Measurements from ENCODE around the gene GALP.
"Not testable (repeated sequence)": the region's sequence is repeated elsewhere in the genome, so short reads cannot be mapped to it uniquely, and the experiment has no call there.

GALP gene

DNA sequence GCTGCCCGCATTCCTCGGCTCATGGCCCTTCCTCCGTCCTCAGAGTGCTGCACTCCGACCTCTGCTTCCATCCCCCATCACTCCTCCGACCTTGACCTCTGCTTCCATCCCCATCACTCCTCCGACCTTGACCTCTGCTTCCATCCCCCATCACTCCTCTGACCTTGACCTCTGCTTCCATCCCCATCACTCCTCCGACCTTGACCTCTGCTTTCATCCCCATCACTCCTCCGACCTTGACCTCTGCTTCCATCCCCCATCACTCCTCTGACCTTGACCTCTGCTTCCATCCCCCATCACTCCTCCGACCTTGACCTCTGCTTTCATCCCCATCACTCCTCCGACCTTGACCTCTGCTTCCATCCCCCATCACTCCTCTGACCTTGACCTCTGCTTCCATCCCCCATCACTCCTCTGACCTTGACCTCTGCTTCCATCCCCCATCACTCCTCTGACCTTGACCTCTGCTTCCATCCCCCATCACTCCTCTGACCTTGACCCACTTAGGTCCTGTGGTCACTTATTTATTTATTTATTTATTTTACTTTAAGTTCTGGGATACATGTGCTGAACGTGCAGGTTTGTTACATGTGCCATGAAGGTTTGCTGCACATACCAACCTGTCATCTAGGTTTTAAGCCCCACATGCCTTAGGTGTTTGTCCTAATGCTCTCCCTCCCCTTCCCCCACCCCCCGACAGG is 26.7 kb upstream of the GALP start:
- not testable (repeated sequence) for DNase-seq

DNA sequence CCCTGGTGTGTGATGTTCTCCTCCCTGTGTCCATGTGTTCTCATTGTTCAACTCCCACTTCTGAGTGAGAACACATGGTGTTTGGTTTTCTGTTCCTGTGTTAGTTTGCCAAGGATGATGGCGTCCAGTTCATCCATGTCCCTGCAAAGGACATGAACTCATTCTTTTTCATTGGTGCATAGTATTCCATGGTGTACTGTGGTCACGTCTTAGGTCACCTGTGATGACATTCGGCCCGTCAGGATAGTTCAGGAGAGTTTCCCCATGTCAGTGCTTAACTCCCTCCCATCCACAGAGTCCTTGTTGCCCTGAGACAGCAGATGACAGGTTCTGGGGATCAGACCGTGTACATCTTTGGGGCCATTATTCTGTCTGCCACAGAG is 26.2 kb upstream of the GALP start:
- DNase-seq = no peak

DNA sequence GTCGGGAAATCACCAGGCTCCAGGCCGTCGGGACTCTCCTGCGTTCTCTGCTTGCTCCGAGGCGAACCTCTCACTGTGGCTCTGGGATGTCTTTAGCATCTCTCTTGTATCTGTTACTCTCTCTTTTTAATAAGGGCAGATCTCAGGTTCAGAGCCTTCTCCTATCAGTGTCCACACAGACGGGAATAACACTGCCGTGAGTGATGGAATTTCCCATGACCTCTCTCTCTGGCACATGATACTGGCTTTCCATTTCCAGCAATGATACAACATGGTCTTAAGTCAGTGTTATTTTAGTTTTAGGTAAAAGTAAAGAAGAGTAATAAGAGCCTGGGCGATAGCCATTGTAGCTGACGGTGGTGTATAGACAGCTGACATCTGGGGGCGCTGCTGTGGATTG is 25.4 kb upstream of the GALP start:
- no peak for DNase-seq

DNA sequence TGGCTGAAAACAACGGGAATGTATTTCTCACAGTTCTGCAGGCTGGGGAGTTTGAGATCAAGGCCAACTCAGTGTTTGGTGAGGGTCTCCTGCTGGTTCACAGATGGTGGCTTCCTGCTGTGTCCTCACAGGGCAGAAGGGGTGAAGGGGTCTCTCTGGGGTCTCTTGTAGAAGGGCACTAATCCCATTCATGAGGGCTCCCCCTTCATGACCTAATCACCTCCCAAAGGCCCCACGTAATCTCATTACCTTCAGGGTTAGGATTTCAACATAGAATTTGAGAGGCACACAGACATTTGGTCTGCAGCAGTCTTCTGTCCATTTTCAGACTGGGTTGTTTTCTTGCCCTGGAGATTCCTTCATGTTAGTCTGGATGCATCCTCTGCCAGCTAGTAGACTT is 23.2 kb upstream of the GALP start:
- DNase-seq = no peak

DNA sequence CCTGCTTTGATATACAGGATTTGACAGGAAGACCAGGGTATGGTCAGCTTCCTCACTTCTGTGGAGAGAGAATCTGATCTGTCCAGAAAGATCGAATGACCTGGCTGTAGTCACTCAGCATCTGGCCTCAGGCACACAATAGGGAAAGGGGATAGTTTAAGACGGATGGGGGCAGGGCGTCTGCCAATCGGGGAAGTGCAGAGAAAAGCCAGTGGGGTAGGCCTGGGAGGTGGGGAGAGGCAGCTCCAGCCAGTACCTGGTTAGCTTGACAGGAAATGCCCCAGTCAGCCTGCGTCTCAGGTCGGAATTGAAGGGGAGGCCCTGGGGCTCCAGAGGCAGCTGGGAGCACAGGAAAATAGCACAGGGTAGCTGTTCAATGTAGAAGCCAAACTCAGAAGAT is 22.3 kb upstream of the GALP start:
- no peak for DNase-seq

DNA sequence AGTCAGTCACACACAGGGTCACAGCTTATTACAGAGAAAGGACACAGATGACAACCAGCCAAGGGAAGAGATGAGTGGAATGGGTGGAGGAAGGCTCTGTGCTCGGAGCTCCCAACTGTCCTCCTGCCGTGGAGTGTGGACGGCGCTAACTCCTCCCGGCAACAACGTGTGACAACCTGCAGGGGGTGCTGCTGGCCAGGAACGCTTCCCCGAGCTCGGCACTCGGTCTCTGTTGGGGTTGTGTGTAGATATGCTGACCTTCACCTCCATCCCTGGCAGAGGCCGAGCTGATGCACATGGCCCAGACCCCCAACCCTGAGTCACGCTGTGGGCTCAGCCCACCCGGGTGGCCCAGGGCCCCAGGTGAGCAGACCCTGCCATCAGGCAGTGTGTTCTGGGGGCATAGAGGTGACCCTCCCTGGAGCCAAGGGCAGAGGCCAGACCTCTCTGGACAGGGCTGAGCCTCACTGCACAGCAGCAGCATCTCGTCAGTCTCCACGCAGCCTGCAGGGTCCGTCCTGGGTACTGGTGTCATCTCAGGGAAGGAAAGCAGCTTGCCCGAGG is 20.6 kb upstream of the GALP start:
- no peak for DNase-seq

DNA sequence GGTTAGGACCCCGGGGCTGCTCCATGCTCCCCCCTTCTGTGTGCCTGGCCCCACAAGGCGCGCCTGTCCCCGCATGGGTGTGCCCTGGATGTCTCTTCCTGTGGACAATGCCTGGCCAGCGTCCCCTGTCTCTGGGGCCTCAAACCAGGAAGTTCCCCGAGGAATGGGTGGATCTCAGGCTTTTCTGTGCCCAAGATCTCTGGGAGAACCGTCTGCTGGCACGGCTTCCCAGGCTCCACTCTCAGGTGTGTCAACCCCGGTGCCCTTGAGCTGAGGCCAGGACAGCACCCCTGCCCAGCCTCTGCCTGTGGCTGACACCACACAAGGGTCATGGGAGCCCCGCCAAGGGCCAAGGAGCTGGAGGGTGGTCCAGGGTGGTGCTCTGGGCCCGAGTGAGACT is 19.0 kb upstream of the GALP start:
- no peak for DNase-seq

DNA sequence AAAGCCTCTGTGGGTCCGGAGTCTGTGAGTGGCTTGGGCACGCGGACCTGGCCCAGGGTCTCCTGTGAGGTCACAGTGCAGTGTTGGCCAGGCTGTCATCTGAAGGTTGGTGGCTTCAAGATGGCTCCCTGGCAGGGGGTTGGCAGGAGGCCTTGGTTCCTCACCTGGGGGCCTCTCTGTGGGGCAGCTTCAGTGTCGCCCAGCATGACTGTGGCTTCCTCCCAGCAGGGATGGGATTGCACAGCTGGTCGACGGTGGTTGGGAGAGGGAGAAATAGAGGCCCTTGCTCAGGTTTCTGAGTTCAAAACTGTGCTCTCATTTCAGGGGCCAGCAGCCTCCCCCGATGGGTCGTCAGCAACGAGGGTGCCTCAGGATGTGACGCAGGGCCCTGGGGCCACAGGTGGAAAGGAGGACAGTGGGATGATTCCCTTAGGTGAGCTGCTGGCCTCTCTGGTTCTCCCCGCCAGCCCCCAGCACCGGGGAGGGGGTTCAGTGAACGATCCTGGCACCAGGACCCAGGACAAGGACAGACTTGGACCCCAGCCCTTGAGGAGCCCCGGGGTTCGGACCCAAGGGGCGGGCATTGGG is 17.5 kb upstream of the GALP start:
- DNase-seq = no peak

DNA sequence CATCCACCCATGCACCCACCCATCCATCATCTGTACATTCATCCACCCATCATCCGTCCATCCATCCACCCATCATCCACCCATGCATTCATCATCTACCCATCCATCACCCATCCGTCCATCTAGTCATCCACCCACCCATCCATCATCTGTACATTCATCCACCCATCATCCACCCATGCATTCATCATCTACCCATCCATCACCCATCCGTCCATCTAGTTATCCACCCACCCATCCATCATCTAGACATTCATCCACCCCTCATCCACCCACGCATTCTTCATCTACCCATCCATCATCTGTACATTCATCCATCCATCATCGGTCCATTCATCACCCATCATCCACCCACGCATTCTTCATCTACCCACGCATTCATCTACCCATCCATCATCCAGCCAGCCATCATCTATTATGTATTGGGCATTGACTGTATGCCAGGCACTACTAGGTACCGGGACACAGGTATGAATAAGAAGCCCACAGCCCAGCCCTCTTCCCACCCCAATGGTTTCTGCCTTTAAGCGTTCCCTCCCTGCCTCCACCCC is 16.7 kb upstream of the GALP start:
- no peak for DNase-seq

DNA sequence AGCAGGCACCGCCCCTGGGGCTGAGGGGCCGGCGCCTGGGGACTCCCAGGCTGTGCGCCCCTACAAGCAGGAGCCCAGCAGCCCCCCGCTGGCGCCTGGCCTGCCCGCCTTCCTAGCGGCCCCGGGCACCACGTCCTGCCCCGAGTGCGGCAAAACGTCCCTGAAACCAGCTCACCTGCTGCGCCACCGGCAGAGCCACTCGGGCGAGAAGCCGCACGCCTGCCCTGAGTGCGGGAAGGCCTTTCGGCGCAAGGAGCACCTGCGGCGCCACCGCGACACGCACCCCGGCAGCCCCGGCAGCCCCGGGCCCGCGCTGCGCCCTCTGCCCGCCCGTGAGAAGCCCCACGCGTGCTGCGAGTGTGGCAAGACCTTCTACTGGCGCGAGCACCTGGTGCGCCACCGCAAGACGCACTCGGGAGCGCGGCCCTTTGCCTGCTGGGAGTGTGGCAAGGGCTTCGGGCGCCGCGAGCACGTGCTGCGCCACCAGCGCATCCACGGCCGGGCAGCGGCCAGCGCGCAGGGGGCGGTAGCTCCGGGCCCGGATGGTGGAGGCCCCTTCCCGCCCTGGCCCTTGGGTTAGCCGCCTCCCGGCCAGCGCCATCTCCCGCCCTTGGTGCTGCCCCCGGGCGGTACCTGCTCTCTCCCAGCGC is 16.1 kb upstream of the GALP start:
- no peak for DNase-seq

DNA sequence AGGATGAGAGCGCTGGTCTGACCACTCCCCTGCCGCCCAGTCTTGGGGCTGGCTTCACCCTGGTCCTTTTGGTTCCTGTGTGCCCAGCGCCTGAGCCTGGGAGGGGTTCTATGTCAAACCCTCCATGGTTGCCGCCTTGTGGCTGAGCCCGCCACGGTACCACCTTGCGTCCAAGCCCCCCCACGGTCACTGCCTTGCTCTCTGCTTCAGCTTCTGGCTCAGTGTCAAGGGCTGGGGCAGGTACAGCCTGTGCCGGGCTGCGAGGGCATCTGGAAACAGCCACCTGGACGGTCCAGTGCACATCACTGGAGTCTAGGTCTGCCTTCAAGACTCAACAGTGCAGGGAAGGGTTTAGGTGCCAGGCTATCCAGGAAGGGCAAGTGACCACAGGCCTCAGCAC is 14.3 kb upstream of the GALP start:
- DNase-seq = no peak

DNA sequence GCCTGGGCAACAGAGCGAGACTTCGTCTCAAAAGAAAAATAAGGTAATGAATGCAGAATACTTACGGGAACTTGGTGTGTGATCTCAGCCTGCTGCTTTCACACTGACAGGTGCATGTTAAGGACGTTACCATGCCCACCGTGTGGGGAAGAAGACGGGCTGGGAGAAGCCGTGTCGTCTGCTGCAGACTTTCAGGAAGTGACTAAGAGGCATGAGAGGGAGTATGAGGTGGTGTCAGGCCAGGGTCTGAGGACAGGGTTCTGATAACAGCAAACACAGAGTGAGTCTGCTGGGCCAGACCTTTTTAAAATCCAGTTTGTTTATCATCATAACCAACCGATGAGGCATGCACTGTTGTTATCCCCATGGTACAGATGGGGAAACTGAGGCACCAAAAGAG is 13.6 kb upstream of the GALP start:
- DNase-seq = peak; percentile 19

DNA sequence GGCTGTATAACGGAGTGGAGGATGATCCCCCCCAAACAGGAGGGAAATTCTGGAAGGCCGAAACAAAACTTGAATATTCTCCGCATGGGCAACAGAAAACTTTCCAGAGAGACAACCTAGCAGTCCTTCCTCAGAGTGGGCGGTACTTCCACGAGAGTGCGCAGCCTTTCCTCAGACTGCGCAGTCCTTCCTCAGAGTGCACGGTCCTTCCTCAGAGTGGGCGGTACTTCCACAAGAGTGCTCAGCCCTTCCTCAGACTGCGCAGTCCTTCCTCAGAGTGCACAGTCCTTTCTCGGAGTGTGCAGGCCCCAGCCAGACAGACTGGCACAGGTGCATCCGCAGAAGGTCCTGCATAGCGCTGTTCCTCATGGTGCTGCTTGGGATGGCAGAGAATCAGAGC is 12.7 kb upstream of the GALP start:
- DNase-seq = no peak

DNA sequence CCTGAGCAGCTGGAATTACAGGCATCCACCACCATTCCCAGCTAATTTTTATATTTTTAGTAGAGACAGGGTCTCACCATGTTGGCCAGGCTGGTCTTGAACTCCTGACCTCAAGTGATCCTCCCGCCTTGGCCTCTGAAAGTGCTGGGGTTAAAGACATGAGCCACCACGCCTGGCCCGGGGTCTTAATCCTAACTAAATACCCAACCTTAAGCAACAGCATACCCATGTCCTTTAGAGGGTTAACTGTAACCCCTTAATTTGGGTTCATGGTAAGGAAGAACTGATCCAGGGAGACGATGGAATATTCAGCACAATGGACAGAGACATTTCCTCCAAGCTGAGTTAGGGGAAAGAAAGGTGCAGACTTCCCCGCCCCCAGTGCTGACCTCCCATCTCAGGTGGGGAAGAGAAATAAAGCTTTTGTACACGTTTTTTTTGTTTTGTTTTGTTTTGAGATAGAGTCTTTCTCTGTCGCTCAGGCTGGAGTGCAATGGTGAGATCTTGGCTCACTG is 8.7 kb upstream of the GALP start:
- DNase-seq = no peak

DNA sequence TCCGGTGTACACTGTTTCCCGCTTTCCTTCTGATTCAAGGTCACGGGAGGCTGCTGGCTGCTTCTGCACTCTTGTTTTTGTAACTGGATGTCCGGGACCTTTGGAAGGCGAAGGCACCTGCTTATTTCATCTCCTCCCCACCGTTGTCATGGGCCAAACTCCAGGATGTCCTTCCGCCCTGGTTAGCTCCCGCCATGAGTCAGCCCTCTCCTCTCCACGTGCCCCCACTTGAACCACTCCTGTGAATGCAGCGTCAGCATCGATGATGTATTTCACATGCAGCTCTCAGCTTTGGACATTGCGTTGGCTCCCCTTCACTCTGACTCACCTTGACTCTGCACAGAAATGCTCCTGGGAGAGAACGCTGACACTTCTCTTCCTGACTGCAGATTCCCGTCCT is 5.5 kb upstream of the GALP start:
- DNase-seq = no peak

DNA sequence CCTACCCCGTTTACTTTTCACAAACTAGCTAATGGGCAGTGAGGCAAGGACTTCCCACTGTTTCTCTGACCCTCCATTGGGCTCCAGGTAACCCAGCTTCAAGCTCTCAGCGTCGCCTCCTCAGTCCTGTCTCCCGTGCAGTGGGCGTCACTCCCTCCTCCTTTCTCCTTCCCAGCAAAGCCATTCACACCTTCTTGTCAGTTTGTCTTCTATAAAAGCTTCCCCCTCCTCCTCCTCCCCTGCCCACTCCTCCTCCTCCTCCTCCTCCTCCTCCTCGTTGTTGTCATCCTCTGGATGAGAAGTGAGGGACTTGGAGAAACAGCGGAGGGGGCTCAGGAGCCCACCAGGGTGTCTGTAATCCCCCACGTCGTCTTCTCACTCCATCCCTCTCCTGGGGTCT is 1.7 kb upstream of the GALP start:
- no peak for DNase-seq

DNA sequence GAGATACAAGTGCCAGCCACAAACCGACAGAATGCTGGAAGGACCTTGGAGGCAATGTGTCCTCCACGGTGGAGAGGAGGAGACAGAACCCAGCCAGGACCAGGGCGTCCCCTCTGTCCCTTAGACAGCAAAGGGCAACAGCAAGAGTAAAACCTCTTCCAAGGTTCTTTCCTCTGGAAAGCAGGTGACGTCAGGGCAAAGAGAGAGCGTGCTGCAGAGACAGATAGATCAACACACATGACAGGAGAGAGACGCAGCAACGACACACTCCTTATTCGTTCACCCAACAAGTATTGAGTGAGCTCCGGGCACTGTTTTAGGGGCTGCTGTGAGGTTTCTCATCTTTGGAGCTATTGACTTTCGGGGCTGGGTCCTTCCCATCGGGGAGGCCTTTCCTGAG is 1.3 kb upstream of the GALP start:
- no peak for DNase-seq

DNA sequence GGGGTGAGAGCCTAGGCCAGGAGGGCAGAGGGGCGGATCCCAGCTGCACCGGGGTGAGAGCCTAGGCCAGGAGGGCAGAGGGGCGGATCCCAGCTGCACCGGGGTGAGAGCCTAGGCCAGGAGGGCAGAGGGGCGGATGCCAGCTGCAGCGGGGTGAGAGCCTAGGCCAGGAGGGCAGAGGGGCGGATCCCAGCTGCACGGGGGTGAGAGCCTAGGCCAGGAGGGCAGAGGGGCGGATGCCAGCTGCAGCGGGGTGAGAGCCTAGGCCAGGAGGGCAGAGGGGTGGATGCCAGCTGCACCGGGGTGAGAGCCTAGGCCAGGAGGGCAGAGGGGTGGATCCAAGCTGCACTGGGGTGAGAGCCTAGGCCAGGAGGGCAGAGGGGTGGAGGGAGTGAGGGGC is 502 bp downstream of the GALP start:
- not testable (repeated sequence) for DNase-seq

DNA sequence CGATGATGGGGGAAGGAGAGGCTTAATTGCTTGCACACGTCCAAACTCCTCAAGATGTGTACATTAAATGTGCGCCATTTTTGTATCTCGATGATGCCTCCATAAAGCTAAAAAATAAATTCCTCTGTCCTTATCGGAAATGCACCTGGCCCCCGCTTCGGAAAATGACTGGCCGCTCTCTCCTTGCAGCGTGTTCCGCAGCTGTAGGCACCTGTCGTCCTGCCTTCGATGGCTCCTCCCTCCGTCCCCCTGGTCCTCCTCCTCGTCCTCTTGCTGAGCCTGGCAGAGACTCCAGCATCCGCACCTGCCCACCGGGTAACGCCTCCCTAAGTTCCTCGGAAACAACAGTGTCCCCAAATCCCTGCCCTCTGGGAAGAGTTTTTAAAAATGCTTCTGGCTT is 1.1 kb downstream of the GALP start:
- DNase-seq = no peak

DNA sequence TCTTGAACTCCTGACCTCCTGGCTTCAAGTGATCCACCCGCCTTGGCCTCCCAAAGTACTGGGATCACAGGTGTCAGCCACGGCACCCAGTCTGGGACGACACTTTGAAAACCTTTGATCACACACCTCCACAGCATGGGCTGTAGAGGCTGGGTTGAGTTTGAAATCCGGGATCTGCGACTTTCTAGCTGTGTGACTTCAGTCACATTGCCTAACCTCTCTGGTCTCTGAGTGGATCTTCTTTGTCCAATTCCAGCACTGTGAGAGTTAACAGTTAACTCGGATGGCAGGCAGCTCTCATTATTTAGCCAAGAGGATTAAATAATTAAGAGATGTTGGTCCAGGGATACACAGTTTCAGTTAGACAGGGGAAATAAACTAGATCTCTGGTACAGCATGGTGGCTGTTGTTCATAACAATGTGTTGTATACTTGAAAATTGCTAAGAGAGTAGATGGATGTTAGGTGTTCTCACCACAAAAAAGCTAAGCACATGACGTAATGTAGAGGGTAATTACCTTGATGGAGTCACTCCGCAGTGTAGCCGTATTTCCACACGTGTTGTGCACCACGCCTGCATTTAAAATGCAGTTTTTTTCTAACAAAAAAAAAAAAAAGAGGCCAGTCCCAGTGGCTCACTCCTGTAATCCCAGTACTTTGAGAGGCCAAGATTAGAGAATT is 1.9 kb downstream of the GALP start:
- no peak for DNase-seq

DNA sequence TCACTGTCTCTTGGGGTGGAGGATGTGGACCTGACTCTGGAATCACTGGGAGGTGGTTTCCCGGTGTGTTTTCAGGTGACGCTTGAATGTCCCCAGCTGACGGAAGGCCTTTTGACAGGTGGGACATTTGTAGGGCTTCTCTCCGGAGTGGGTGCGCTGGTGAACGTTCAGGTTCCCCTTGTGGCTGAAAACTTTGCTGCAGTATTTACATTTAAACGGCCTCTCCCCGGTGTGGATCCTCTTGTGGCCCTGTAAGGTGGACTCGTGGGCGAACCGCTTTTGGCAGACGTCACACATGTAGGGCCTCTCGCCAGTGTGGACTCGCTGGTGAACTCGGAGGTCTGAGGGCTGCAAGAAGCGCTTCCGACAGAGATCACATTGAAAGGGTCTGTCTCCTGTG is 14.0 kb downstream of the GALP start:
- DNase-seq = no peak

DNA sequence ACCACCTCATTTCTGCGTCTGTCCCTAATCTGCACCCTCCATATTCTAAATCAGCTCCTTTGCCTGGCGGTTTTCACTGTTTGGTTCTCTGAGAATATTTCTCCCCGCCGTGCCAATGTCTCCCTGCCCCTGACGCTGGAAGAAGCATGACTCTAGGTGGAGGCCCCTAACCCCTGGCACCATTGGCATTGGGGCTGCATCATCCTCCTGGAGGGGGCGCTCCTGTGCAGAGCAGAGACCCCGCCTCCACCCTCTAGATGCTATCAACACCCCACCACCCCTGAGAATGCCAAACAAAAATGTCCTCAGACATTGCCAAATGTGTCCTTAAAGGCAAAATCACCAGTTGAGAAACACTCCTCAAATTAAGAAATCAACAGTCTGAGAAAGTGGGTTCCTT is 15.3 kb downstream of the GALP start:
- DNase-seq = no peak

DNA sequence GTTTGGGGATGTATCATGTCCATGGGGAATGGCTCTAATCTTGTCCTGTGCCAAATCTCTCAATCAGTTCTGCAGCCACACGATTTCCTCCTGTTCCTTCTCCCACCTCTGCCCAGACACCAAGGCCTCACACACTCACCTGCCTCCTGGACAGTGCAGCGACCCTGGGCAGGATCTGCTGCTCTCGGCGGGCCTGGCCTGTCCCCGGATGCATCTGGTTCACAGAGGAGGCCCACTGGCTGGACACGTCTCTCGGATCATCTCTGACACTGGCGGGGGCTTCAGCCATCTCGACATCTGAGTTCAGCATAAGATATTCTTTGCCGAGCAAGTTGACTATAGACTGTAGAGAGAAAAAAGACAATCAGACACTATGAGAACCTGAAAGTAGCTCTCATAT is 15.9 kb downstream of the GALP start:
- DNase-seq = no peak

Data from KG1 (cell line).